MM.1S (cell line): Measurements from ENCODE around the gene ASCC2.

Experiments
- EZH2 ChIP-seq: fragments of 300-600 bp; sonication (generic); optimal IDR thresholded peaks from 2 replicates; pipeline ENCODE3; 2017; ENCODE audit warnings: low read depth, mild to moderate bottlenecking, antibody characterized with exemption, low read length, mixed read lengths
- TF ChIP-seq, protein P1 (sequence below): fragments of 300-600 bp; sonication (generic); IDR thresholded peaks from 2 replicates; pipeline ENCODE4 v1.5.1; 2016; ENCODE audit warnings: antibody characterized with exemption, low read length, mixed read lengths

DNA sequence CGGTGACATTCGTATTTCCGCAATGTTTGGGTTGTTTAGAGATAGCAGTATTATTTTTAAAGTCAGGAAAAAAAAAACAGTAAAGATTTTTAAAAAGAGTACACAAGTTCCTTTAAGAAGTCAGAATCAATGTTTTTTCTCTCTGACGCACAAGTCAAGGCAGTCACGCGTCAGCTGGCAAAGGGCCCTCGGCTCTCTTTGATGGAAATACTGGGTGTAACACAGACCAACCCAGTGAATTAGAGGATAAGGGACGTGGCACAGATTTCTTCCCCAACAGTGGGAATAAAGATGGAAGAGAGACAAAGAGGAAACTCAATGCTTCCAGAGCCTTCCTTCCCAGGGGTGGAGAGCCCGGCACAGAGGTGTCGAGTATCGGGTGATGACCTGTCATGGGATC lies 13.4 kb downstream of the ASCC2 start:
- TF ChIP-seq, protein P1, sequence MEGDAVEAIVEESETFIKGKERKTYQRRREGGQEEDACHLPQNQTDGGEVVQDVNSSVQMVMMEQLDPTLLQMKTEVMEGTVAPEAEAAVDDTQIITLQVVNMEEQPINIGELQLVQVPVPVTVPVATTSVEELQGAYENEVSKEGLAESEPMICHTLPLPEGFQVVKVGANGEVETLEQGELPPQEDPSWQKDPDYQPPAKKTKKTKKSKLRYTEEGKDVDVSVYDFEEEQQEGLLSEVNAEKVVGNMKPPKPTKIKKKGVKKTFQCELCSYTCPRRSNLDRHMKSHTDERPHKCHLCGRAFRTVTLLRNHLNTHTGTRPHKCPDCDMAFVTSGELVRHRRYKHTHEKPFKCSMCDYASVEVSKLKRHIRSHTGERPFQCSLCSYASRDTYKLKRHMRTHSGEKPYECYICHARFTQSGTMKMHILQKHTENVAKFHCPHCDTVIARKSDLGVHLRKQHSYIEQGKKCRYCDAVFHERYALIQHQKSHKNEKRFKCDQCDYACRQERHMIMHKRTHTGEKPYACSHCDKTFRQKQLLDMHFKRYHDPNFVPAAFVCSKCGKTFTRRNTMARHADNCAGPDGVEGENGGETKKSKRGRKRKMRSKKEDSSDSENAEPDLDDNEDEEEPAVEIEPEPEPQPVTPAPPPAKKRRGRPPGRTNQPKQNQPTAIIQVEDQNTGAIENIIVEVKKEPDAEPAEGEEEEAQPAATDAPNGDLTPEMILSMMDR: no peak
- TF ChIP-seq EZH2: no peak
